ENCODE measurements around the gene CEBPZ. TPM values are rescaled to one million over a fixed set of nuclear protein-coding genes. Genes with fewer than 3 reads are reported as not detected.
A peak's percentile ranks its signal among the peaks of the same experiment; 100 is the strongest.

Gene CEBPZ
- total and polyA plus RNA-seq, 2 of the 13 experiments (the other 11 are each of a cell fraction or from before 2014, with no cell fraction given), result 14.4 to 117 TPM

DNA sequence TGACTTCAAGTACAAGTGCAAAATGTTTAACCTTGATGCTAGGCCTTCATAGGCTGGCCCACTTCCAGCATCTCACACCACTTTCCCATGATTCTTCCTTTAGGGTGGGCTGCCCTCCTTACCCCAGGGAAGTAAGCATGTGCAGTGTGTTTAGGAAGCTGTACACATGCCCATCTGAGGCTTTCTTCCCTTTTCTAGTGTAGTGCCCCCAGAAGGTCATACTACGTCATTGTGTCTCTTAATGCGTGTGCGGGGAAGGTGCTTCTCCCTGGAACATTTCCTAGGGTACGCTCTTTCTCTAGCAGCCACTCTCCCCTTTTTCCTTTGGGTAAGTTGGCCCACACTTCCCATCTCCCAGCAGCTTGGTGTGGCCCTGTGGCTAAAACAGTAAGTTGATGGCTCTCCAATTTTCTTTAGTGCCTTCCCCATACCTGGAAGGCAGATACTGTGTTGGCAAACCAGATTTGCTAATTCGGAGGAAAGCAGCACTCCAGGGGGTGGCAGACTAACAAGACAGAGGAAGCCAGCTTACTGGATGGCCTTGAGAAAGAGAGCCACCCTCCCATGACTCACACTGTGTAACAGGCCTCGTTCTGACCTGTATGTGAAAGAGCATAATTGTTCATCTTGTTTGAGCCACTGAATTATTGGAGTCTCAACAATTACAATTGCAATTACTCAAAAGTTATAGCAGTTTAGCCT, 41.8 kb downstream of the CEBPZ start (continued):
- TF ChIP-seq, protein P1, sequence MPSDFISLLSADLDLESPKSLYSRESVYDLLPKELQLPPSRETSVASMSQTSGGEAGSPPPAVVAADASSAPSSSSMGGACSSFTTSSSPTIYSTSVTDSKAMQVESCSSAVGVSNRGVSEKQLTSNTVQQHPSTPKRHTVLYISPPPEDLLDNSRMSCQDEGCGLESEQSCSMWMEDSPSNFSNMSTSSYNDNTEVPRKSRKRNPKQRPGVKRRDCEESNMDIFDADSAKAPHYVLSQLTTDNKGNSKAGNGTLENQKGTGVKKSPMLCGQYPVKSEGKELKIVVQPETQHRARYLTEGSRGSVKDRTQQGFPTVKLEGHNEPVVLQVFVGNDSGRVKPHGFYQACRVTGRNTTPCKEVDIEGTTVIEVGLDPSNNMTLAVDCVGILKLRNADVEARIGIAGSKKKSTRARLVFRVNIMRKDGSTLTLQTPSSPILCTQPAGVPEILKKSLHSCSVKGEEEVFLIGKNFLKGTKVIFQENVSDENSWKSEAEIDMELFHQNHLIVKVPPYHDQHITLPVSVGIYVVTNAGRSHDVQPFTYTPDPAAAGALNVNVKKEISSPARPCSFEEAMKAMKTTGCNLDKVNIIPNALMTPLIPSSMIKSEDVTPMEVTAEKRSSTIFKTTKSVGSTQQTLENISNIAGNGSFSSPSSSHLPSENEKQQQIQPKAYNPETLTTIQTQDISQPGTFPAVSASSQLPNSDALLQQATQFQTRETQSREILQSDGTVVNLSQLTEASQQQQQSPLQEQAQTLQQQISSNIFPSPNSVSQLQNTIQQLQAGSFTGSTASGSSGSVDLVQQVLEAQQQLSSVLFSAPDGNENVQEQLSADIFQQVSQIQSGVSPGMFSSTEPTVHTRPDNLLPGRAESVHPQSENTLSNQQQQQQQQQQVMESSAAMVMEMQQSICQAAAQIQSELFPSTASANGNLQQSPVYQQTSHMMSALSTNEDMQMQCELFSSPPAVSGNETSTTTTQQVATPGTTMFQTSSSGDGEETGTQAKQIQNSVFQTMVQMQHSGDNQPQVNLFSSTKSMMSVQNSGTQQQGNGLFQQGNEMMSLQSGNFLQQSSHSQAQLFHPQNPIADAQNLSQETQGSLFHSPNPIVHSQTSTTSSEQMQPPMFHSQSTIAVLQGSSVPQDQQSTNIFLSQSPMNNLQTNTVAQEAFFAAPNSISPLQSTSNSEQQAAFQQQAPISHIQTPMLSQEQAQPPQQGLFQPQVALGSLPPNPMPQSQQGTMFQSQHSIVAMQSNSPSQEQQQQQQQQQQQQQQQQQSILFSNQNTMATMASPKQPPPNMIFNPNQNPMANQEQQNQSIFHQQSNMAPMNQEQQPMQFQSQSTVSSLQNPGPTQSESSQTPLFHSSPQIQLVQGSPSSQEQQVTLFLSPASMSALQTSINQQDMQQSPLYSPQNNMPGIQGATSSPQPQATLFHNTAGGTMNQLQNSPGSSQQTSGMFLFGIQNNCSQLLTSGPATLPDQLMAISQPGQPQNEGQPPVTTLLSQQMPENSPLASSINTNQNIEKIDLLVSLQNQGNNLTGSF (CRISPR knock-in tag; IDR thresholded peaks at IDR 0.05), result no peak
- TF ChIP-seq MED1 (CRISPR knock-in tag; IDR thresholded peaks at IDR 0.05) (peak; percentile 39; the same call in 1 of the 2 replicates), CHD2 (IDR thresholded peaks at IDR 0.05; ENCODE audit: low read depth, low read length) (no peak), SMAD3 (CRISPR knock-in tag; IDR thresholded peaks at IDR 0.05) (no peak), ZBTB21 (CRISPR knock-in tag; IDR thresholded peaks at IDR 0.05) (peak; percentile 12; the same call in 1 of the 2 replicates), ZFX (CRISPR knock-in tag; IDR thresholded peaks at IDR 0.05; ENCODE audit: low read depth) (peak; percentile 78), SOX5 (CRISPR knock-in tag; IDR thresholded peaks at IDR 0.05; ENCODE audit: borderline replicate concordance) (peak; percentile 53; the same call in 1 of the 2 replicates), ZNF292 (CRISPR knock-in tag; IDR thresholded peaks at IDR 0.05; ENCODE audit: borderline replicate concordance, low read depth) (peak; percentile 74; the same call in 1 of the 2 replicates), SOX6 (IDR thresholded peaks at IDR 0.05) (no peak), SOX6 (CRISPR knock-in tag; IDR thresholded peaks at IDR 0.05) (peak; percentile 37; the same call in 1 of the 2 replicates), TCF7L2 (IDR thresholded peaks at IDR 0.05; ENCODE audit: low read depth, low read length) (no peak), ZNF781 (CRISPR knock-in tag; IDR thresholded peaks at IDR 0.05; ENCODE audit: borderline replicate concordance, not compliant biosample characterization) (no peak), GTF3A (CRISPR knock-in tag; conservative IDR thresholded peaks at IDR 0.05) (no peak)
- TF ChIP-seq, protein P2, sequence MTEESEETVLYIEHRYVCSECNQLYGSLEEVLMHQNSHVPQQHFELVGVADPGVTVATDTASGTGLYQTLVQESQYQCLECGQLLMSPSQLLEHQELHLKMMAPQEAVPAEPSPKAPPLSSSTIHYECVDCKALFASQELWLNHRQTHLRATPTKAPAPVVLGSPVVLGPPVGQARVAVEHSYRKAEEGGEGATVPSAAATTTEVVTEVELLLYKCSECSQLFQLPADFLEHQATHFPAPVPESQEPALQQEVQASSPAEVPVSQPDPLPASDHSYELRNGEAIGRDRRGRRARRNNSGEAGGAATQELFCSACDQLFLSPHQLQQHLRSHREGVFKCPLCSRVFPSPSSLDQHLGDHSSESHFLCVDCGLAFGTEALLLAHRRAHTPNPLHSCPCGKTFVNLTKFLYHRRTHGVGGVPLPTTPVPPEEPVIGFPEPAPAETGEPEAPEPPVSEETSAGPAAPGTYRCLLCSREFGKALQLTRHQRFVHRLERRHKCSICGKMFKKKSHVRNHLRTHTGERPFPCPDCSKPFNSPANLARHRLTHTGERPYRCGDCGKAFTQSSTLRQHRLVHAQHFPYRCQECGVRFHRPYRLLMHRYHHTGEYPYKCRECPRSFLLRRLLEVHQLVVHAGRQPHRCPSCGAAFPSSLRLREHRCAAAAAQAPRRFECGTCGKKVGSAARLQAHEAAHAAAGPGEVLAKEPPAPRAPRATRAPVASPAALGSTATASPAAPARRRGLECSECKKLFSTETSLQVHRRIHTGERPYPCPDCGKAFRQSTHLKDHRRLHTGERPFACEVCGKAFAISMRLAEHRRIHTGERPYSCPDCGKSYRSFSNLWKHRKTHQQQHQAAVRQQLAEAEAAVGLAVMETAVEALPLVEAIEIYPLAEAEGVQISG (CRISPR knock-in tag; IDR thresholded peaks at IDR 0.05), result 0 out of 2 replicates have a peak, but pooled peaks have one; percentile 17
- TF ChIP-seq, protein P3, sequence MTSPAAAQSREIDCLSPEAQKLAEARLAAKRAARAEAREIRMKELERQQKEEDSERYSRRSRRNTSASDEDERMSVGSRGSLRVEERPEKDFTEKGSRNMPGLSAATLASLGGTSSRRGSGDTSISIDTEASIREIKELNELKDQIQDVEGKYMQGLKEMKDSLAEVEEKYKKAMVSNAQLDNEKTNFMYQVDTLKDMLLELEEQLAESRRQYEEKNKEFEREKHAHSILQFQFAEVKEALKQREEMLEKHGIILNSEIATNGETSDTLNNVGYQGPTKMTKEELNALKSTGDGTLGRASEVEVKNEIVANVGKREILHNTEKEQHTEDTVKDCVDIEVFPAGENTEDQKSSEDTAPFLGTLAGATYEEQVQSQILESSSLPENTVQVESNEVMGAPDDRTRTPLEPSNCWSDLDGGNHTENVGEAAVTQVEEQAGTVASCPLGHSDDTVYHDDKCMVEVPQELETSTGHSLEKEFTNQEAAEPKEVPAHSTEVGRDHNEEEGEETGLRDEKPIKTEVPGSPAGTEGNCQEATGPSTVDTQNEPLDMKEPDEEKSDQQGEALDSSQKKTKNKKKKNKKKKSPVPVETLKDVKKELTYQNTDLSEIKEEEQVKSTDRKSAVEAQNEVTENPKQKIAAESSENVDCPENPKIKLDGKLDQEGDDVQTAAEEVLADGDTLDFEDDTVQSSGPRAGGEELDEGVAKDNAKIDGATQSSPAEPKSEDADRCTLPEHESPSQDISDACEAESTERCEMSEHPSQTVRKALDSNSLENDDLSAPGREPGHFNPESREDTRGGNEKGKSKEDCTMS (CRISPR knock-in tag; conservative IDR thresholded peaks at IDR 0.05), result no peak
- TF ChIP-seq, protein P4, sequence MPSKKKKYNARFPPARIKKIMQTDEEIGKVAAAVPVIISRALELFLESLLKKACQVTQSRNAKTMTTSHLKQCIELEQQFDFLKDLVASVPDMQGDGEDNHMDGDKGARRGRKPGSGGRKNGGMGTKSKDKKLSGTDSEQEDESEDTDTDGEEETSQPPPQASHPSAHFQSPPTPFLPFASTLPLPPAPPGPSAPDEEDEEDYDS (CRISPR knock-in tag; IDR thresholded peaks at IDR 0.05), result peak; percentile 27; the same call in 1 of the 2 replicates
- TF ChIP-seq, protein P5, sequence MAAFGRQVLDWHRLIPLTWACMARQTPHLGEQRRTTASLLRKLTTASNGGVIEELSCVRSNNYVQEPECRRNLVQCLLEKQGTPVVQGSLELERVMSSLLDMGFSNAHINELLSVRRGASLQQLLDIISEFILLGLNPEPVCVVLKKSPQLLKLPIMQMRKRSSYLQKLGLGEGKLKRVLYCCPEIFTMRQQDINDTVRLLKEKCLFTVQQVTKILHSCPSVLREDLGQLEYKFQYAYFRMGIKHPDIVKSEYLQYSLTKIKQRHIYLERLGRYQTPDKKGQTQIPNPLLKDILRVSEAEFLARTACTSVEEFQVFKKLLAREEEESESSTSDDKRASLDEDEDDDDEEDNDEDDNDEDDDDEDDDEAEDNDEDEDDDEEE (CRISPR knock-in tag; IDR thresholded peaks at IDR 0.05), result no peak
